SKM-1 treated with dmso at 0.1 percent for 144 hours (cell line): ENCODE measurements around the gene IFTAP.
A peak's percentile ranks its signal among the peaks of the same experiment; 100 is the strongest.
"Not testable (repeated sequence)": the region's sequence is repeated elsewhere in the genome, so short reads cannot be mapped to it uniquely, and the experiment has no call there.

Experiments
- DNase-seq: peaks from one replicate; lab custom pipeline; 2025; ENCODE audit not compliant: unreplicated experiment; lab: John Stamatoyannopoulos, UW

Gene IFTAP

GRCh38 chr11:36594316-36594989 lies at the start of gene IFTAP:
Gene IFTAP (plus strand): TSS chr11:36594502. CDS start chr11:36610104, 15,602 bp downstream.
- DNase-seq, result peak; percentile 93

GRCh38 chr11:36550385-36551115 lies 43.8 kb upstream of the IFTAP start:
- no peak for DNase-seq

- DNase-seq, result not testable (repeated sequence)
These were observed 36.9 kb upstream of the IFTAP start for GRCh38 chr11:36557390-36557789.

GRCh38 chr11:36557991-36558390 lies 36.3 kb upstream of the IFTAP start:
- no peak for DNase-seq

- no peak for DNase-seq
These were observed 35.5 kb upstream of the IFTAP start for GRCh38 chr11:36558571-36559413.

GRCh38 chr11:36564376-36565030 lies 29.8 kb upstream of the IFTAP start:
- peak; percentile 72 for DNase-seq

GRCh38 chr11:36565031-36565610 lies 29.2 kb upstream of the IFTAP start:
- no peak for DNase-seq

GRCh38 chr11:36566407-36567053 lies 27.8 kb upstream of the IFTAP start:
- DNase-seq, result no peak

GRCh38 chr11:36567694-36568093 lies 26.6 kb upstream of the IFTAP start, which contains the start of gene RAG1:
Gene RAG1 (plus strand): TSS chr11:36568007. CDS start chr11:36573305, 5,298 bp downstream.
- no peak for DNase-seq

- no peak for DNase-seq
These were observed 25.2 kb upstream of the IFTAP start for GRCh38 chr11:36569095-36569494.

GRCh38 chr11:36574486-36574885 lies 19.8 kb upstream of the IFTAP start:
- DNase-seq, result no peak

- no peak for DNase-seq
These were observed 16.9 kb upstream of the IFTAP start for GRCh38 chr11:36577373-36577772.

- no peak for DNase-seq
These were observed 16.4 kb upstream of the IFTAP start for GRCh38 chr11:36577859-36578258.

- no peak for DNase-seq
These were observed 15.8 kb upstream of the IFTAP start for GRCh38 chr11:36578458-36578857.

GRCh38 chr11:36581536-36581935 lies 12.8 kb upstream of the IFTAP start:
- DNase-seq, result no peak

GRCh38 chr11:36583667-36584066 lies 10.6 kb upstream of the IFTAP start:
- no peak for DNase-seq

GRCh38 chr11:36586543-36586942 lies 7.8 kb upstream of the IFTAP start:
- no peak for DNase-seq

- no peak for DNase-seq
These were observed 6.2 kb upstream of the IFTAP start for GRCh38 chr11:36588099-36588498.

- DNase-seq, result no peak
These were observed 3.8 kb upstream of the IFTAP start for GRCh38 chr11:36590513-36590912.

- DNase-seq, result no peak
These were observed 2.9 kb upstream of the IFTAP start for GRCh38 chr11:36591433-36591832.
